Gastrocnemius medialis (tissue), 4 donors: ENCODE data around the gene HOTAIR. TPM values are rescaled to one million over a fixed set of nuclear protein-coding genes. Genes with fewer than 3 reads are reported as not detected.
A peak's percentile ranks its signal among the peaks of the same experiment; 100 is the strongest.

Experiments used
- ATAC-seq, 2 donors: fragments of 150-250 bp; one replicate each; pipeline ENCODE4 v1.9.1; 2016
- DNase-seq, 2 donors: peaks; one replicate each; pipeline ENCODE4 v3.0.0-alpha.2; 2019
- H3K27ac ChIP-seq, 4 donors: fragments of 200-600 bp; sonication (generic); 1 replicate in 1 of 4; 2 replicates in 3 of 4; pipeline ENCODE4 v1.5.1; 2016 to 2018; ENCODE audit warnings: mild to moderate bottlenecking in 2 of 4, moderate library complexity in 1 of 4
- H3K27me3 ChIP-seq, 3 donors: fragments of 200-600 bp; sonication (generic) in 2 of 3; 1 replicate in 1 of 3; 2 replicates in 2 of 3; pipeline versions ENCODE4 v1.5.1 to v1.6.0; 2016 to 2019; ENCODE audit warnings: mild to moderate bottlenecking in 1 of 3, moderate library complexity in 1 of 3
- H3K36me3 ChIP-seq, 2 donors: fragments of 200-600 bp; sonication (generic) in 1 of 2; one replicate each; pipeline ENCODE4 v1.5.1; 2017 to 2018
- H3K4me1 ChIP-seq, 2 donors: fragments of 200-600 bp; sonication (generic) in 1 of 2; one replicate each; pipeline ENCODE4 v1.5.1; 2016 to 2017; ENCODE audit warnings: mild to moderate bottlenecking in 2 of 2
- H3K4me3 ChIP-seq, 4 donors: fragments of 200-600 bp; sonication (generic) in 3 of 4; 1 replicate in 1 of 4; 2 replicates in 3 of 4; pipeline ENCODE4 v1.5.1; 2016 to 2019; ENCODE audit warnings: mild to moderate bottlenecking in 2 of 4
- H3K9me3 ChIP-seq, 3 donors: fragments of 200-600 bp; sonication (generic) in 2 of 3; 1 replicate in 1 of 3; 2 replicates in 2 of 3; pipeline ENCODE4 v1.5.1; 2016 to 2019
- CTCF ChIP-seq, 5 experiments: fragments of 450-650 bp in 3 of 5; fragments of 200-600 bp in 2 of 5; sonication (generic) in 2 of 5; IDR thresholded peaks in 4 of 5; conservative IDR thresholded peaks in 1 of 5; 1 replicate in 4 of 5; 2 replicates in 1 of 5; pipeline ENCODE4 v1.5.1; 2016 to 2019; ENCODE audit warnings: antibody characterized with exemption in 5 of 5, mild to moderate bottlenecking in 3 of 5, moderate library complexity in 3 of 5
- POLR2A ChIP-seq, 2 donors: fragments of 450-650 bp; IDR thresholded peaks; one replicate each; pipeline ENCODE4 v1.6.1; 2017; ENCODE audit warnings: antibody characterized with exemption in 2 of 2, mild to moderate bottlenecking in 2 of 2, moderate library complexity in 2 of 2
- in situ Hi-C, 4 donors: fragments of 200-750 bp; cut with MboI; loops; one replicate each; pipeline versions ENCODE4 v1.15.0 to v1.8.0; 2017; ENCODE audit warnings: low sequenced_read_pairs in 4 of 4
- intact Hi-C: fragments of 100-400 bp; cut with DNase I; formaldehyde crosslinking; loops from one replicate; pipeline ENCODE4 v1.15.1; 2023; ENCODE audit warnings: low total_unique reads
- total RNA-seq, 4 donors: library from RNA; depleted of rRNA; stranded (reverse); fragments of >200 nt; gene quantifications; one replicate each; pipeline versions ENCODE4 v1.1.0 to v1.2.3, GENCODE V29; 2016

The HOTAIR gene
- total RNA-seq, 4 donors from 2014 or later, result 0.35 to 0.83 (median 0.56) TPM; not detected in 1

DNA sequence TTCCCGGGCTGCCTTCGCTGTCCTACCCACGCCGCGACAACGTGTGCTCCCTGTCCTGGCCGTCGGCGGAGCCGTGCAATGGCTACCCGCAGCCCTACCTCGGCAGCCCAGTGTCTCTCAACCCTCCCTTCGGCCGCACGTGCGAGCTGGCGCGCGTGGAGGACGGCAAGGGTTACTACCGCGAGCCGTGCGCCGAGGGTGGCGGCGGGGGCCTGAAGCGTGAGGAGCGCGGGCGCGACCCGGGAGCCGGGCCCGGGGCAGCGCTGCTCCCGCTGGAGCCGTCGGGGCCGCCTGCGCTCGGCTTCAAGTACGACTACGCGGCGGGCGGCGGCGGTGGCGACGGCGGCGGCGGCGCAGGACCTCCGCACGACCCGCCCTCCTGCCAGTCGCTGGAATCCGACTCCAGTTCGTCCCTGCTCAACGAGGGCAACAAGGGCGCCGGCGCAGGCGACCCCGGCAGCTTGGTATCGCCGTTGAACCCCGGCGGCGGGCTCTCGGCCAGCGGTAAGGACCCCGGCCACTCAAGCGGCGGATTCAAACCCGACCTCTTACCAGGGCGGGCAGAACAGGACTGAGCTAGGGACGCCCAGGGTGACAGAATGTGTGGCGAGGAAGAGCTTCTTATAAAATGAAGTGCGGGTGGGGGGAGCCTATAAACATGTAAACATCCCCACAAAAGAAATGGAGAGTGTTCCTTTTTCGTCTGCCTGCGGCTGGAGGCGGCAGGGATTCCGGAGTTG lies 19.5 kb downstream of the HOTAIR start:
- intact Hi-C loops, result no loop called here

DNA sequence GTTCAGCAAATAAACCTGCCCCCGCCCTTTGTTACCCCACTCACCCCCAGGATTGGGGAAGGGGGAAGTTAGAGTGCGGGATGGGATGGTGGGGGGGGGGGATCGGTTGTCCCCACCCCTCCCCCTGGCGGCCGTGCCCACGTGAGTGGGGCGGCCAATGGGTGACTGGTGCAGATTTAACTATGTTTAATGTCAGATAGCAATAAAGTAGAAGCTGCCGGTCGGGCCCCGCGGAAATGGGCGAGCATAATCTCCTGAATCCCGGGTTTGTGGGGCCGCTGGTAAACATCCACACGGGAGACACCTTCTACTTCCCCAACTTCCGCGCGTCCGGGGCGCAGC lies 20.1 kb downstream of the HOTAIR start, which contains the start of gene HOXC12:
TSS of gene HOXC12 (plus strand) at position 210 of the 342 bp plus-strand sequence. CDS start at position 237, 27 bp downstream.
- ATAC-seq (no peak), DNase-seq (no peak)
- Histone ChIP-seq H3K9me3 (no peaks in the 10 kb centered on the region), H3K27me3 (peaks cover 92 to 100% (median 93%) of the 10 kb centered on the region in 3 donors), H3K4me1 (no peaks in the 10 kb centered on the region), H3K36me3 (no peaks in the 10 kb centered on the region), H3K27ac (no peak within 1 kb of the TSS), H3K4me3 (peak within 1 kb of the TSS in 3 of 4 donors; percentile 10 to 34 (median 17))
- TF ChIP-seq CTCF (IDR thresholded peaks at IDR 0.05 in 4 of 5, conservative IDR thresholded peaks at IDR 0.05 in 1 of 5) (no peak), POLR2A (IDR thresholded peaks at IDR 0.05) (no peak)
- intact Hi-C loops (no loop called here), in situ Hi-C loops (no loop called here)

More for the DNA sequence above, 19.5 kb downstream of the HOTAIR start:
- Histone ChIP-seq H3K27me3 (peaks cover 92 to 100% (median 94%) of the 10 kb centered on the region in 3 donors), H3K4me1 (no peaks in the 10 kb centered on the region), H3K36me3 (no peaks in the 10 kb centered on the region), H3K4me3 (peak overlapping the region in 3 of 4 donors; percentile 10 to 34 (median 17)), H3K9me3 (no peaks in the 10 kb centered on the region), H3K27ac (no peak overlapping the region)
- DNase-seq (no peak), ATAC-seq (no peak)
- TF ChIP-seq POLR2A (IDR thresholded peaks at IDR 0.05) (no peak), CTCF (IDR thresholded peaks at IDR 0.05 in 4 of 5, conservative IDR thresholded peaks at IDR 0.05 in 1 of 5) (no peak)
- in situ Hi-C loops, result no loop called here

- intact Hi-C loops, result no loop called here
- TF ChIP-seq POLR2A (IDR thresholded peaks at IDR 0.05) (no peak), CTCF (IDR thresholded peaks at IDR 0.05 in 4 of 5, conservative IDR thresholded peaks at IDR 0.05 in 1 of 5) (no peak)
- Histone ChIP-seq H3K27ac (no peak overlapping the region), H3K36me3 (no peaks in the 10 kb centered on the region), H3K9me3 (no peaks in the 10 kb centered on the region), H3K27me3 (peaks cover 90 to 100% (median 90%) of the 10 kb centered on the region in 3 donors), H3K4me1 (no peaks in the 10 kb centered on the region), H3K4me3 (peak overlapping the region in 1 of 4 donors; percentile 10)
- no peak for ATAC-seq
- DNase-seq, result no peak
- in situ Hi-C loops, result no loop called here
These were observed 20.7 kb downstream of the HOTAIR start for GRCh38 chr12:53953831-53954693.

DNA sequence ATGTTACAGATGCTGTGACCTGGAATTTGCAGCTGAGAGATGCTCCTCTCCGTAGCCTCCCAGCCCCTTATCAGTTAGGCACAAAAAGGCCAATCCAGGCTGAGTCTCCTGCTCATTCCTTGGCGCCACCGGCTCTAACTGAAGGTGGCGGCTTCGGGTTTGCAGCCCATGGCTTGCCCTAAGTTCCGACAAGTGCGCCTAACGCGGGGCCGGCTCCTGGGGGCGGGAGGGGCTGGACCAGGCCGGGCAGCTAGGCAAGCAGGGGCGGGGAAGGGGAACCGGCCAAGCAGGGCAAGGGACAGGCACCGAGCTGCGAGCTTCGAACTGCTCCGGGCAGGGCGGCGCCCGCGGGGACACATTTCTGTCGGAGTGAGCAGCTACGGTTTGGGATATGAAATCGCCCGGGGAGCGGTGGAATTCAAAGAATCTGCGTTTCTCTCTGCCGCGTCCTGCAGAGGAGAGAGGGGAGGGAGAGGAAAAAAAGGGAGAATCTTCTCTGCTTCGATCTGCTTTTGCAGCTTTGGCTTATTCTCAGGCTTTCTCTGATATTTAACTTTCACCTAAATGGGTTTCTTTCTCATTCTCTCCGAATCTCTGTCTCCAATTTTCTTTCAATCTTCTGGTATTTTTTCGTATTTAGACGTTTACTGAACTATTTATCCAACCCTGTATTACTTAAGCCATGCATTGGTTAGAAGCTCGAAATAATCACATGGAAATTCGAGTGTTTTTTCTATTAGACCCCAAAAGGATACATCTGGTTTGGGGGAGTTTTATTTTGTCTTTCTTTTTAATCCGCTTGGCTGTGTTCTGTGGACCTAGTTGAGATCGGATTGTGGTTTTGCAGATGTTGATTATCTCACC lies 21.7 kb downstream of the HOTAIR start:
- Histone ChIP-seq H3K9me3 (no peaks in the 10 kb centered on the region), H3K4me1 (no peaks in the 10 kb centered on the region), H3K4me3 (no peak overlapping the region), H3K27ac (no peak overlapping the region), H3K36me3 (no peaks in the 10 kb centered on the region), H3K27me3 (peaks cover 84 to 90% (median 84%) of the 10 kb centered on the region in 3 donors)
- ATAC-seq (no peak), DNase-seq (no peak)
- TF ChIP-seq POLR2A (IDR thresholded peaks at IDR 0.05) (no peak), CTCF (IDR thresholded peaks at IDR 0.05 in 4 of 5, conservative IDR thresholded peaks at IDR 0.05 in 1 of 5) (no peak)
- in situ Hi-C loops (no loop called here), intact Hi-C loops (no loop called here)
